HG03066 (cell line): Measurements from ENCODE around the gene TK2.

Experiments
- ATAC-seq: cut with Tn5 transposase; IDR thresholded peaks from one replicate; pipeline ENCODE4 v1.9.1; 2021; ENCODE audit warnings: low read depth; ENCODE audit not compliant: unreplicated experiment

The TK2 gene

DNA sequence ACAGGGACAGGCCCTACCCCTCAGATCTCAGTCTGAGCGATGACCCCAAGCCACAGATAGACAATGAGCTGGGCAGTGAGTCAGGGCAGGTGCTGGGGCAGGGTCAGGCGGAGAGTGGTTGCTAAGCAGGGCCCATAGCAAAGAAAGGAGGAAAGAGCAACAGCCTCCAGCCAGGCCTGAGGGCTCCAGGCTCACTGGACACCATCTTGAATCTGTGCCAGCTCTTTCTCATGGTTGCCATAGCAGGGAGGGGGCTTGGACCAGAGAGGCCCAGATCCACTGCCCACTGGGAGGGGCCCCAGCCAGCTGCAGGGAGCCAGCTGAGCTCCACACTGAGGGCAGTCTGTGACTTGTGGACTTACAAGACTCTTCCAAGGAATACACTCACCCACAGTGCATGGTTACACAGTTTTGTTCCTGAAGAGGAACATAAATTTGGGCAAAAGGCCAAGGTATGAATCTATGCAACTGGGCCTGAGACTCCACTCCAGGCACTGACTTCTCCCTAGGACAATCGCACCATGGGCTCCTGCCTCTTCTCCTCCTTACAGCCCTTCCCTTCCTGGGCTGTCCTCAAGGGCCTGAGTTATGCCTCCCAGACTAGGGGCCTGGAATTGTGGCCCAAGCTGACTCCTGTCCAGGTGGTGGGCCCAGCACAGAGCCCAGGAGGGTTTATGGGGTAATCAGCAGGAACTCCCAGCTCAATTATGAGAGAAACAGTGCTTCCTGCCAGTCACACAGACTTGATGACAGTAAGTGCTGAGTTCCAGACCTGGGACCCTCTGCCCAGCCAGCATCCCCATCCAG, 62.9 kb downstream of the TK2 start:
- no peak for ATAC-seq

DNA sequence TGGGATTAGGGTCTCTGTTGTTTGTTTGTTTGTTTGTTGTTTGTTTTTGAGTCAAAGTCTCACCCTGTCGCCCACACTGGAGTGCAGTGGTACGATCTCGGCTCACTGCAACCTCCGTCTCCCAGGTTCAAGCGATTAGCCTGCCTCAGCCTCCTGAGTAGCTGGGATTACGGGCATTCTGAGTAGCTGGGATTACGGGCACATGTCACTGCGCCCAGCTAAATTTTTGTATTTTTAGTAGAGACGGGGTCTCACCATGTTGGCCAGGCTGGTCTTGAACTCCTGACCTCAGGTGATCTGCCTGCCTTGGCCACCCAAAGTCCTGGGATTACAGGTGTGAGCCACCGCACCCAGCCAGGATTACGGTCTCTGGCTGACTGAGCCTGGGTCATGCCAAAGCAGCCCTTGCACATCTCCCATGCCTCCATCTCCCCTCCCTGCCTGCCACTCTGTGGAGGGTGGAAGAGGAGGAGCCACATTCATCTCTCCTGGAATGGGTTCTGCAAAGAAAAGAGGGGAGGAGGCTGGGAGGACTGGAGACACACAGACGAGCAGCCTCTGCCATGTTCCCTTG, 63.6 kb downstream of the TK2 start:
- no peak for ATAC-seq

DNA sequence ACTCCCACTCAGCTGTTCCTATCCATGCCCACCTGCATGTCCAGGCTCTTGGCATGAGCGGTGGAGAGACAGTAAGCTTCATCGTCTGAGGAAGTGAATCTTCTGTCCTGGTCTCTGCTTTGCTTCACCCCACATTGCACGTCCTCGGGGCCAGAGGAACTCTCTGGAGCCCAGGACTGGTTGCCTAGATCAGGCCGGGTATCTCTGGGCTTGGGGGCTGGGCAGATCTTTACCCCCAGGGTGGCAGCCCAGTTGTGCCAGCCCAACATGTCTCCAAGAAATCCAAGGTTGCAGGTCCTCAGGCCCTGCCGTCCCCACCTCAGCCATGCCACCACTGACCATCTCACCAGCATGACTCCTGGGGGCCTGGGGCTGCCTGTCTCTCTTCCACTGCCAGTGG, 64.5 kb downstream of the TK2 start:
- ATAC-seq, result no peak

DNA sequence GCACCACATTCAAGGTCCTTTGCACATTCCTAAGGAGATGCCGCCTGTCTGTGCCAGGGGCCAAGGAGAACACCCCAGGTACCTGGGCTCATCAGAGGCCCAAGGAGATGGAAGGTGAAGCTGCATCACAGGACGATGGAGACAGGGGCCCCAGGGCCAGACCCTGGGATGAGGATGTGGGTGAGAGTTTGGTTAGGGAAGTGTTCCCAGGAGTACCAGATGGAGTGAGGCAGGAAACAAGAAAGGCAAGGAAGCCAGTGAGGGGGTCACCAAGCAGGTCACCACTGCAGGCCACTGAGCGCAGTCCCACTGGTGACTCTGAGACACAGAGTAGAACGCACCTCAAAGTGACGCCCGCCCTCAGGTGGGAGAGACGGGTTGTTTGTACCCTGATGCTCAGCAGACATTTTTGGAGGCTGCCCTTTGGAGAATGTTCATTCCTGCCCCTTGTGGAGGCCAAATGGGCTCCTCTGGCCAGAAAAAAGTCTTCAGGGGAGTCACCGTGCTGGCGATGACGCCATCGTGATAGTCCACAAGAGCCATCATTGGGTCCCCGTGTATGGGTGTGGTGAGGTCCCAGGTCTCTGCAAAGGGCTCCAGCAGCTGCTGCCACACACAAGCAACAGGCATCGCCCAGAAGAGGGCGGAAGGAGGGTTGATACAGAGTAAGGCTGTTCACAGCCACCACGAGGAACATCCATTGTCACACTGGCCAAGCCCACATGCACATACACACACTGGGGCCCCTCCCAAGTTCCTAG, 65.3 kb downstream of the TK2 start:
- ATAC-seq, result no peak

DNA sequence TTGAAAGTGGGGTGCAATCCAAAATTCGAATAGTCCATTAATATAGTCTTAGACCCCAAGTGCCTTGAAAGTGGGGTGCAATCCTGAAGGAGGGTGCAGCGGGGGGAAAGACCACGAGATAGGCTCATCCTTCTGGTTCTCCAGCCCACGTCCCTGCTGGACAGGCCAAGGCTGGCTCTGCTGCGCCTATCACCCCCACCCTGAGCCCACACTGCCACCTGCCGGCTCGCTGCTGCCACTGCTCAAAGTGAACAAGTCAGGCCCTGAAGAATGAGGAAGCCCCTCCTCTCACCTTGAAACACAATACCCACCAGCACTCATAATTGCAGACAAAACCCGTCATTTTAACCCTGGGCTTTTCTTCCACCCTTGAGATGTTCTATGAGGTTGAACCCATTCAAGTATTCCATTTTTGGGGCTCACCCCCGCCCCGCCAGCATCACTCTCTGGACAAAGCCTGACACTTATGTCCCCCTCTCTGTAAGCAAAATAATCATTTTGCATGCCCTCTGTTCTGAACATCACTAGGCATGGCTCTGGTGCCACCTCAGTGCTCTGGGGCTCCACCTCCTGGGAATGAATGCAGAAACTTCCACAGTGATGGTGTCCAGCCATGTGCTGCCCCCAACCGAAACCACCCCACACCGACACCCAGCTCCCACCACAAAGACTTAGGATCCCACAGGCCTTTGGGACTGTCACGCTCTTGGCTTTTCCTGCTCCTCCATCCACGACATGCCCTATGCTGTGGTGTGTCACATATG, 66.1 kb downstream of the TK2 start:
- ATAC-seq, result peak; percentile 66

DNA sequence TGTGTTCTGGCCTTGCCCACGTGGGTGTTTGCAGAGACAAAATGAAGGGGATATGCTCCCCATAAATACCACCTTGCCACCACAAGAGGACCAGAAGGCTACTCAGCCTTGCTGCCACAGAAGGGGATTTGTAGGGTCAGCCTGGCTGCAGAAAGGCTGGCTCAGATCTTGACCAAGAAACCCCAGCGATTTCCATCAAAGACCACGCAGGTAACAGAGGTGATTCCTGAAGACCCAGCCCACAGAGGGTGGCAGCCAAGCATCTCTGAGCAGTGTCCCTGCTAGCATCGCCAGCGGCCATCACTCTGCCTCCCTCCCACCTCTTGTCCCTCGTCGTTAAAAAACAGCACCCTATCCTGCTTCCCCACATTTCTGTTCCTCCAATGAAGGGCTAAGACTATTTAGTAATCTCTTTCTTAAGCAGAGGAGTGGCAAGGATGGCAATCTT, 68.0 kb downstream of the TK2 start:
- no peak for ATAC-seq

DNA sequence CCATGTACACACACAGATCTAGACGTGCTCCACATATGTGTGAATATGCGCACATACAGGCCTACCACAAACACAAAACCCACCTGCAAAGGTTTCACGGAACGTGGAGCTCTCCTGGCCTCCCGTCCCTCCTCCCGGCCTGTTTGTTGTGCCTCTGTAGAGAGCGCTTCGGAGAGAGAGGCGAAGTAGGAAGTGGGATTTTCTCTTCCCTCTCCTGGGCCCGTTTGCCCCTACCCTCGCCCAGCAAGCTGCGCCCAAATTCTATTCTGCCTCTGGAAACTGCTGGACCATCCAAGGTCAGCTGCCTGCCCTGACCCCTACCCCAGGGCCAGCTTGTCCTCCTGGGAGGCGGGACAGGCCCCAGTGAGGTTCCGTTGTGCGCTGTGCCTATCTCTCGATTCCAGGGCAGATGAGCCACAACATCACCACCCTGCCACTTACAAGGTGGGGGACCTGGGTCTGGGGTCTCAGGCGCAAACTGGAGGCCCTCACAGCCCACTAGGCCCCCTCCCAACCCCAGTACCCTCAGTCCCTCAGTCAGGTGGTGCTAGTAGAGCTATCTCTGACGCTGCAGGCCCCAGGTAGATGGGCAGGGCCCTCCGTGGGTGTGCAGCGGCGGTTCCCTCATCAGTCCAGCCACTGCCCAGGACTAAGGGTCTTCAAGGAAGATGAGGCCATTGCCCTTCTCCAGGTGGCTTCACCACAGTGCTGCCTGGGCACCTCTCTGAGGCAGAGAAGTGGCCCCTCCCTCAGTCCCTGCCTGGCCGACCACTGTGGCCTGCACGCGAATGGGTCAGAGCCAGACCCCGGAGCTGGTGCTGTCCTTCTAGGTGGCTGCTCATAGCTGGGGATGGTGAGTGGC, 68.6 kb downstream of the TK2 start:
- no peak for ATAC-seq

DNA sequence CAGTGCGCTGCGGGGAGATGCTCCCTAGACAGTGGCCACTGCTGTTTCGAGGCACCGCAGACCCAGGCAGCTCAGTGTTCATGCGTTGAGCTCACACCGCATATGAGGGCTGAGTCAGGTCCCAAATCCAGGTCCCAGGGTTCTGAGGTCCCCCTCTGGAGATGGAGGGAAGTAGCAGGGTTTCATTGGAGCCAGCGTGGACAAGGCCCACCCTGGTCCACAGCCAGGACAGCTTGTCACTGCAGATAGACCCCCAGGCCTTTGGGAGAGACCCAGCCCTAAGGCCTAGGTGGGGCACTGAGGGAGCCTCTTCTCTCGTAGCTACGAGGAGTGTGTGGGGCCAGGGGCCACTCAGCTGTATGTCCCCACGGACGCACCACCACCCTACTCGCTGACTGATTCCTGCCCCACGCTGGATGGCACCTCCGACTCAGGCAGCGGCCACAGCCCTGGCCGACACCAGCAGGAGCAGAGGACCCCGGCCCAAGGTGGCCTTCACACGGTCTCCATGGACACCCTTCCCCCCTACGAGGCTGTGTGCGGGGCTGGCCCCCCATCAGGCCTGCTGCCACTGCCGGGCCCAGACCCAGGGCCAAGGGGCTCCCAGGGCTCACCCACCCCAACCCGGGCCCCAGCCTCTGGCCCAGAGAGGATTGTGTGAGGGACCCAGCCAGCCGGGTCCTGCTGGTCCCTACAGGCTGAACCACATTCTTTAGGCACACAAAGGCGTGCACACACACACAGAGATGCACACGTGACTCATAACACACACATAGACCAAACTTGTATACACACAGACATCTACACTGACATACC, 69.4 kb downstream of the TK2 start:
- no peak for ATAC-seq

DNA sequence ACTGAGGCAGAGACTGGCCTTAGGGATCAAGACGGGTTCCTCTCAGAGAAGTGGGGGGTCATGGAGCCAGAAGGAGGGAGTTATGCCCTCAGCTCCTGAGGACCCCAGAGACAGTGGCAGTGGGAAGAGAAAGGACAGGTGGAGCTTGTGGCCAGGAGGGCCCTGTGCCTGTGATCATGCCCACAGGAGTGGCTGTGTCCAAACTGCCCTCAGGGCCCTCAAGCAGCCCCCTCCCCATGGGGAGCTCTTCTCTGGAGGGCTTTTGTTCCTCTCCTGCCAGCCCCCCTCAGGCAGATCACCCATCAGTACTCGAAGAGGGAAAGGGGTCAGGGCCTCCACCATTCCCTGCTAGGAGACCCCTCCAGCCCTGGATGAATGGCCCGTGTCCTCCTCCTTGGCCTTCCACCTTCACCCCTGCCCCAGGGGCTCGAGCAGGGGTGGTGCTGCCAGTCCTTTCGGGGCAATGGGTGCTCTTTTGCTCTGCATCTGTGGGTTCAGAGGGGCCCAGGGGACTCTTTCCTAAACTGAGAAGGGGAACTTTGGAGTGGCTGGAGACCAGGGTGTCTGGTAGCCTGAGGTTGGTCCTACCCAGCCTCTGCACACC, 70.2 kb downstream of the TK2 start:
- ATAC-seq, result no peak

DNA sequence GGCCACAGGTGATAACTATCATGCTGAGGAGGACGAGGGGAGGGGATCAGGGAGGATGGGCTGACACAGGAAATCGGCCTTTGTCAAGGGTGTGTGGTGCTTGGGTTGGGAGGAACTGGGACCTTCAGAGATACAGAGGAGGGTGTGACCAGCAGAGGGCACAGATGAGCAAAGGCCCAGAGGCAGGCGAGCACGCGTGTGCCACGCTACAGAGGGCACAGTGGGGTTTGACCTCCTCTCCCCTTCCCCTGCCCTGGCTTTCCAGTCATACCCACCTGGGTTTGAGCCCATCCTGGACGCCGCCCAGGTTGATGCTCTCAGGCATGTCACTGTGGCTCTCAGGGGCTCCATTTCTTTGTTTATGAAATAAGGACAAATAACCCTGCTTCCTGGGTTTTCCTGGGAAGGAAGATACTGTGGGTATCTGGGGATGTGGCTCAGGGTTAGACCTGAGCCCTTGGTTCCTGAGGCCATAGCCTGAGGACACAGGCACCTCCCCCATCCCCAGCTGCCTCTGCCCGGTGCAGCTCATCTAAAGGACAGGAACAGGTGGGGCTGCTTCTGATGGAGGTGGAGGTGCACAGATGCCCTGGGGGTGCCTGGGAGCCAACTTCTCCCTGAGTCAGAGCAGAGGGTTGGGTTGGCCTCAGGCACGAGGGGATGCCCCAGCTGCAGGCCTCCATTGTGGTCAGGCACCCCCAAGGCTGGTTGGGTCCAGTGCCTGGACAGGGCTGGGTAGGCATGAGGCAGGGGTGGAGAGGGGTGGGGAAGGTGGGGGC, 71.0 kb downstream of the TK2 start:
- no peak for ATAC-seq

DNA sequence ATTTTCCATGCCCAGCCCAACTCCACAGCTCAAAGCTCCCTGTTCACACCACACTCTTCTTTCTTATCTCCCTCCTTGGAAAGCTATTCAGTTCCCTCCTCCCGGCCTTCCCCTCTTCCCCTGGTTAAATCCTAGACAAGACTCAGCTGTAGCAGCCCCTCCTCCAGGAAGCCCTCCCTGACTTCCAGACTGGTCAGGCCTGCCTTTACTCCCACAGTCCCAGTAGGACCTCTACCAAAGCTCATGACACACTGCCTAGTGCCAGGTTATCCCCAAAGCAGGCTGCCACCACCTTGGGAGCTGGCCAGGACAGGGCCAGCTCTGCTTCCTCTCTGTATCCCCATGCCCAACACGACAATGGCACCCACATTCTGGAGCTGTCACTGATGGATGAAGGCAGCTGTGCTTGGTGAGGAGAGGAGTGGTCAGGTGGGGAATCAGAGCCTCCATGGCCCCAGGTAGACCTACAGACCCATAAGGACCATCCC, 72.8 kb downstream of the TK2 start:
- ATAC-seq, result no peak

DNA sequence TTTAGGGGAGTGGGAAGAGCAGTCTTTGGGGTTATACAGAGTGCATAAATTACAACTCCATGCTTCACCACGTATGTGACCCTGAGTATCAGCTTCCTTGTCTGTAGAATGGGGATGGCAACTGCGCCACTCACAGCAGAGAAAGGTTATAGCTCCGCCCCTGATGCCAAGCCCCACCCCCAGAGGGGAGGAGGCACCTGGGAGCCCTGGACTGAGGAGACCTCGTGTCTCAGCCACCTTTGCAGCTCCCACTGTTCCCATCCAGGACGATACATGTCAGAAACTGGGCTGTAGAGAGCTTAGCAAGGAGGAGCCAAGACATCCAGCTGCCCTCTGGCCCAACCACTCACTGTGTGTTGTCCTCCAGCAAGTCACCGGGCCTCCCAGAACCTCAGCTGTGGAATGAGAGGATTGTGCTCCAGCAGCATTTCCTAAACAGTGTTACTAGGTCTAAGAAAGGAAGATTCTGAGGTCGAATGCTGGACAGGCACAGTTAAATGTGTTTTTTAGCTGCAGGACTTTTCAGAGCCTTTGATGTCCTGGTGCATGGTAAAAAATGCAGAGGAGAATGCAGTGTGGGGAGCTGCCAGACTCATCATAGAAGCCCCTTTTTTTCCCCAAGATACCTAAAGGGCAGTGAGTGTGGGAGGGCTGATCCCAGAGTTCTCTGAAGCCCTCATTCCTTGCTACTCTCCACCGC, 73.4 kb downstream of the TK2 start:
- ATAC-seq, result no peak

DNA sequence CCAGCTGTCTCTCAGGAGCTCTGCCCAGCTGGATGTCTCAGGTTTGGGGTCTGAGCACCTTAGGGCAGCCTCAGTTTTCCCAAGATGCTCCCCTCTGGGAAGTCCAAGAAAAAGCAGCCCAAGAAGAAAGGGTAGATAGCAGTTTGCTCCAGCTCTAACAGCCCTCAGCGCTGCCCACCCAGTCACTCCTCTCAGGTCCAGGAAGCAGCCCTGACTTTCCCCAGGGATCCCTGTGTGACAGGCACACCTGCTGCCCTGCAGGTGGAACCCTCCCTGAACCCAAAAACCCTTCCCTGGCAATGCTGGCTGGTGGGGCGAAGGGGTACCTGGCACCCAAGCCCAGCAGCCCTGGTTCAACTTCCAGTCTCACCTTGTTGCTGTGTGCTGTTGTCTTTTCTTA, 74.7 kb downstream of the TK2 start:
- no peak for ATAC-seq

DNA sequence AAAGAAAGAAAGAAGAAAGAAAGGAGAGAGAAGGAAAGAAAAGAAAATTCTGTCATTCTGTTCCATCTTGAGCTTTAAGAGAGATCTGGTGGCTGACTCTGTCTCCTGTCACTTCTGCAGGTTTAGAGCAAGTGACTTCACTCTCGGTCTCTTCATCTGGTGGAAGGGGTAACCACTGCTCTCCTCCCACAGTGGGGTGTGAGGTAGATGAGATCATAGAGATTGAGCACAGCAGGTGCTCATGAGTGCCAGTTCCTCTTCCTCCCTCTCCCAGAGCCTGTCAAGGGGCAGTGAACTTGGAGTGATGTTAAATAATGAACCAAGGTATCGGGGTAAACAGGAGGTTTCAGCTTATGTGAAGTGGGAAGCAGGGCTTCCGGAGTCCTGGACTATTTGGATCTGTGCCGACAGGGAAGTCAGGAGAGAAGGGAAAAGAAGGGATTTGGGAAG, 75.1 kb downstream of the TK2 start:
- ATAC-seq, result peak; percentile 81

DNA sequence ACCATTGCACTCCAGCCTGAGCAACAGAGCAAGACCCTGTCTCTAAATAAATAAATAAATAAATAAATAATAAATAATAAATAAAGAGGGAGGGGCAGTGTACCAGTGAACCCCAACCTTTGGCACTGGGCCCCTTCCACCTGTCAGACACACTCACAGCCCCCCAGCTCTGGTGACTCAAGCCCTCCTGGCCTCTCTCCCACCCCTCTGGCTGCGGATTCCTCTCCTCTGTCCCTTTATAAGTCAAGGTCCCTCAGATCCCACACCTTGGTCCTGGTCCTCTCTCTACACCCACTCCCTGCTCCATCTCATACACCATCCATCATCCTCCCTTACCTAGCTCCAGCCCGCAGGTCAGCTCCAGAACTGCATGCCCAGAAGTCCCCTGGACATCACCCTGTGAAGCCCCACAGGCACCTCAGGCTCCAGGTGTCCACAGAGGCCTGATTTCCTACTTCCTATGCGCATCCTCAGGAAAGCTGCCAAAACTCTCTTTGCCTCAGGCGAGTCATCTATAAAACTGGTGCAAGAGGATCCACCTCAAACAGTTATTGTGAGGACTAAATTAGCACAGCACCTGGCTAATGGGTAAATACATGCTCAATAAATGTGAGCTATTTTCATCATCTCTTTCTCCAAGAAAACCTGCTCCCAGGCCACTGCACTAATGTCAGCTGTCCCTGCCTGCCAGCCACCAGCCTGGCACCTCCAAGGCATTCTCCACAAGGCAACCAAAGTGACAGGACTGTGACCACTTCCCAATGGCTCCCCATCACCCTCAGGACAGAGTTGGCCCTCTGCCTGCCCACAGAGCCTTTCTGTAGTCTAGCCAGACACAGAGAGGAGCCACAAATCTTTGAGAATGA, 76.0 kb downstream of the TK2 start:
- ATAC-seq, result no peak

DNA sequence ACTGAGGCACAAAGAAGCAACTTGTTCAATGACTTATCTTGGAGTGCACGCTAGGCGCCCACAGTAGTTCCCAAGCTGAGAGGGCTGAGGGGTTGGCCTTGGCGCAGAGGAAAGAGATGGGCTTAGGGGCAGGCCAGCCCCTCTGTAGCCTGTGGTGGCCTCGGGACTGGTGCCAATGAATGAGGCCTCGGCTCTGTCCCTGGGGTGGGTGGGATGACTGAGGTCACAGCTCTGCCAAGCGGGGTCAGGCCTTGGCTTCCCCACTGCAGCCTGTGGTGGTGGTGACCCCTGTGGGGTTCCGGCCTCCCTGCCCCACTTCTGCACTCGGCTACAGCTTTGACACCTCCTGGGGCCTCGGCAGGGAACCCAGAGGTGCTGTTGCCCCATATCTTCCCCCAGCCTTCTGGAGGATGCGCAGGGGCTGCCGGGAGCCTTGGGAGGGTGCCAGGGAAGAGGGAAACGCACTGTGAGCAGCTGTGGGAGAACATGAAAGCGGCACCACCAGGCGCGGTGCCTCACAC, 76.8 kb downstream of the TK2 start:
- no peak for ATAC-seq
